HG03521 (cell line): ENCODE data around the gene TSC1.

ENCODE experiments used
- ATAC-seq: cut with Tn5 transposase; IDR thresholded peaks from one replicate; pipeline ENCODE4 v1.9.1; 2021; ENCODE audit warnings: mild to moderate bottlenecking, moderate library complexity; ENCODE audit not compliant: unreplicated experiment

The TSC1 gene

DNA sequence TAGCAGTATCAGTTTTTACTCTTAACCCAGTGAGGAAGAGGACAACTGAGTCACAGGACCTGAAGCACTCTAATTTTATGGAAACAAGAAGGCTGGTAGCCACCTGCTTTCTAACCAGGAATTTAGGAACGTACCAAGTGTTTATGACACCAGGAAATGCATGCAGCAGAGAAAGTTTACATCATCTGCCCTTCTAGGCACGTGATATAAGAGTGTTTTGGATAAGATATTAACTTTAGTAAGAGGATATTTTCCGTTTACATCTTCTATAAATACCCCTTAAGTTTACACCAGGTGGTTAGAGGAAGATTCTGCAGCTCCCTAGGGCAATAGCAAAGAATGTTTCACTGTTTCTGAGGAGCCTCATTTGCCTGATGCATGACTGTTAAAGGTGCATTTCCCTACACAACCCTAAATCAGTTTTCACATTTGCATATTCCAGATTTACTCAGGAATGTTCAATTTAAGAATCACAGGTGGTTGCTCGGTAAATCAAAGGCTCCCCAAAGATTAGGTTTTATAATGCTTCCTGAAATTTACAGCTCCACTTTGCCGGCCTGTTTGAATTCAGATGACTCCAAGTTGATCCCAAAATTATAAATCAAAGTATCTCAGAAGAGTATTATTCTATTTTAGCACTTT lies 1.8 kb downstream of the TSC1 start:
- ATAC-seq, result no peak

DNA sequence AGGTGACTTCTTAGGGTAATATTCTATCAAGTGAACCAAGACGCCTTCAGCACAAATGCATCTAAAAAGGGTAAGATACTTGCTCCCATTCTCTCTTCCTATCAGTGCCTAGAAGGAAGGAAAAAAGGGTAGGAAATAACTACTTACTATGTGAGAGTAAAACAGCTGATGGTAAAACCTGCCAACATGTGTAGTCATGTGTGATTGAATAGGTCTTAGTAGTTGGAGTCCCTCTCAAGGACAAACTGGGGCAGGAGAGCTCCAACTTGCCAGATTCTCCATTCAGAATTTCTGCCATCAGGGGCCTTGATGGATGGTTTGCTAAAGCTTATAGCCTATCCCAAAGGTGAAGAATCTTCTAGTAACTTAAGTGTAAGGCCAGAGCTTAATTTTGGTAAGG lies 5.2 kb downstream of the TSC1 start:
- no peak for ATAC-seq

DNA sequence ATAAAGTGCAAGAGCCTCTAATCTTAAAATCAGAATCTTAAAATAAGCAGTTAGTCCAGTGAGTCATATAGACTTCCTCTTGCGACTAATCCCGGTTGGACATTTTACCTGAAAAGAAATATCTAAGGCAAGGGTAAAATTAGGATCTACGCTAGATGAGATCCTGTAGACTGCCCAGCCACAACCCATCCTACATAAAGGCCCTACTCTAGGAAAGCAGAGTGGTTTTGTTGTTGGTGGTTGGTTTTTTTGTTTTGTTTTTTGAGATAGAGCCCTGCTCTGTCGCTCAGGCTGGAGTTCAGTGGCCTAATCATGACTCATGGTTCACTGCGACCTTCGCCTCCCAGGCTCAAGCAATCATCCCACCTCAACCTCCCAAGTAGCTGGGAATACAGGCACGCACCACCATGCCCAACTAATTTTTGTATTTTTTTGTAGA lies 6.9 kb downstream of the TSC1 start:
- ATAC-seq, result no peak

DNA sequence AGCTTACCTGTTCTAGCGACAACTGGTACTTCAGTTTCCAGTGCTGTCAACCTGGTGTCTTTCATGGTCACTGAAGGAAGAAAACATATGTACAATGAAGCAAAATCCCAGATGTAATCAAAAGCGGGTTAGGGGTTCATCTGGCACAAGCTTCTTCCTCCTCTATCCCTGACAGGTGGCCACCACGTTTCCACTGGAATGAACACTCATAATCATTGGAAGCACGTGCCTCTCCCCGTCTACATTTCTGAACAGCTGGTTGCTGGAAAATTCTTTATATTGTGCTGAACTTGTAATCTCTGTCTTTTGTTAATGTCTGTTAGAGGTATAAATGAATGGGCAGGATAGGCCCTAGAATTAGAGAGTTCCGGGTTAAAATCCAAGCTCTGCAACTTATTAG lies 9.4 kb downstream of the TSC1 start:
- ATAC-seq, result no peak

DNA sequence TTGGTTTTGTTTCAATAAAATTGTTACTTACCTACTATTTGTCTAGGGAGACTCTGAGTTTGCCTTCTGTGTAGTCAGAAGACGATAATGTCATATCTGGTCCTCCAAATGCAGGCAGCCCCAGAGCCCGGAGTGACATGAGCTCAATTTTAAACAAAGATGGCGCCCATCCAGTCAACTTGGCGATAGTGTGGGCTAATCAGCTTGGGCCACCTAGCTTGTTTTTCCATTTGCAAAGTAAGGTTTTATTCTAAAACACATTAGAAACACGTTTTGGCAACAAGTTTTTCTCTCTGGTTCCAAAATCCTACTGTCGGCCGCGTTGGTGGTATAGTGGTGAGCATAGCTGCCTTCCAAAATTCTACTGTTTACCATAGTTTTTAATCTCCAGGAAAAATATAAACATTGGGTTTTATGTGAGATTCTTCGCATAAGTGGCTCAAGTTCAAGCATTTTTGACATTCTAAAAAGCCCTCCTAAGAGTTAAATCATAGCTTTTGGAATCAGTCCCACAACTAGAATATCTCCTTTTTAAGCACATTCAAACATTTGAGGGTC lies 13.2 kb downstream of the TSC1 start:
- no peak for ATAC-seq

DNA sequence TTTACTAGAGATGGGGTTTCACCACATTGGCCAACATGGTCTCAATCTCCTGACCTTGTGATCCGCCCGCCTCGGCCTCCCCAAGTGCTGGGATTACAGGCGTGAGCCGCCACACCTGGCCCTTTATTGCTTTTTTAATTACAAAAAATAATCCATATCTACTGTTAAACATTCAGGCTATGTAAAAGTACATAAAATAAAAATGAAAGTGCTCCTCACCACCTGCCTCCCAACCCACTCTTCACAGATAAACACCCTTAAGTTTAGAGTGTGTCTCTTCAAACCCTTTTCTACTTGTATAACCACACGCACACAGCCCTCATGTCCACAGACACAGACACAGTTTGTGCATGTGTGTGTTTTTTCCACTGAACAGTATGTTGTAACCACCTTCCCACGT lies 16.7 kb downstream of the TSC1 start:
- ATAC-seq, result no peak

DNA sequence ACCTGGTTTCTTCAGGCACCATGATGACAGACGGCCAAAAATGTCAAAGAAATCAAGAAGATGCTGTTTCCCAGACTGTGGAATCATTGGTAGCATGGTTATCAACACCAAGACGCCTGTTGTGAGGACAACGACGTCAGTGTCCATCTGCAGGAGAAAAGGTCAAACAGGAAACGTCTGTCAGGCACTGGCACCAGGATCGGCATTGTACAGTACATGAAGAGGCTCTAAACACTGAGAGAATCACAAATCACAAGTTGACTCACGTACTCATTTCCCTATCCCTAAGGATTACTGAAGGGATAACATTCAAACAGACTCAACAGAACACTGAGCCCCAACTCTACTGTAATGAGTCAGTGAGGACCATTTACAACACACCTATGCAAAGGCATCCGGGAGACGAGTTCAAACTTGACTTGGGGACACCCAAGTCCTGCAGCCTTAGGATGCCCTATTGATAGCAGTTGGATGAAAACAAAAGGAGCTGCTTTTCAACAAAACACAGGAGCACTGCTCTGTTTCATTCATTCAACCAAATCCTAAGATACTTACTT lies 21.0 kb downstream of the TSC1 start:
- ATAC-seq, result no peak

DNA sequence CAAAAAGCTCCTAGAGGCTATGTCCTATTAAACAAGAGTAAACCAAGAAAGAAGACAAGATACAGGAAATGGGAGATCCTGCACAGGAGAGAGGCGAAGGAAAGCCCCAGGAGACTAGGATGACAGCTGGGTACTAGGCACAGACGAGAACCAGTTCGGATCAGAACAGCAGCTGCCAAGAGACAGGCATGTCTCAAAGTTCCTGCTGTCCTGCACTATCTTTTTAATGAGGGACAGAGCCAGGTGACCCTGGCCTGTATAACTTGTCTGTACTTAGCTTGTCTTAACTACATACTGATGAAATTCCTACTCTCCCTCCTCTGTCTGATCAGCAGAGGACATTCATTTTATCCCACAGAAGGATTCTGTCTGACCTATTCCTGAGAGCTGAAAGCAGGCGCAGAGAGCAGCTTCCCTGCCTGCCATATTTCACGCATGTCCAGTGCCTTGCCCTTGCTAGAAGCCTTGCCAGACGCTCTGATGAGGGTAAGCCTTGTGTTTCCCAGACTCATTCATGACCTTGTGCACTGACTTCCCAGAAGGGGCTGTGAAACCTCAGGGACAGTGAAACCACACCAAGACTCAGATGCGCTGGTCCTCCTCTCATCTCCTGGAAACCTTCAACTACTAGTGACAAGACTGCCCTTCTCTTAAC lies 24.7 kb downstream of the TSC1 start:
- no peak for ATAC-seq

DNA sequence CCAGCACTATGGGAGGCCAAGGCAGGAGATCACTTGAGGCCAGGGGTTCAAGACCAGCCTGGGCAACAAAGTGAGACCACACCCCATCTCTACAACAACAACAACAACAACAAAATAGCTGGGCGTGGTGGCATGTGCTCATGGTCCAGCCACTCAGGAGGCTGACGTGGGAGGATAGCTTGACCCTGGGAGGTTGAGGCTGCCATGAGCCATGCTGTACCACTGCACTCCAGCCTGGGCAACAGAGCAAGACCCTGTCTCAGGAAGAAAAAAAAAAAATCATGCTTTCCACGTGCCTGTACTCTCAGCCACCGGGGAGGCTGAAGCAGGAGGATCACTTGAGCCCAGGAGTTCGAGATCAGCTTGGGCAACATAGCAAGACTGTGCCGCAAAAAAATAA lies 29.5 kb downstream of the TSC1 start:
- ATAC-seq, result no peak

DNA sequence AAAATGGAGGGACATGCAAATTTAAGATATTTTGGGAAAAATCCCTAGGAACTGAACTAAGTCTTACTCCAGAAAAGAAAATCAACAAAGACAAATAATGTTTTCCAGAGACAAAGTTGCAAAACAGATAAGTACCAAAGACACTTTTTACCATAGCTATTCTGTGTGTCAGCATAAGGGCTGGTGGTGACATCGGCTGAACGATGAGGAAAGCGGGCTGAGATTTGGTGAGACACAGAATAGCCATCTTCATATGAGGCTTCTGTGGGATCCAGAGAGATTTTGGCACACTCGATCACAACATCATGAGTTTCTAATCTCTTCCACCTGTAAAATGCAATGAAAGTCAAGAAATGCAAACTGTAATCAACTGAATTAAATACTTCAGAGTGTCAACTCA lies 32.3 kb downstream of the TSC1 start:
- ATAC-seq, result no peak

DNA sequence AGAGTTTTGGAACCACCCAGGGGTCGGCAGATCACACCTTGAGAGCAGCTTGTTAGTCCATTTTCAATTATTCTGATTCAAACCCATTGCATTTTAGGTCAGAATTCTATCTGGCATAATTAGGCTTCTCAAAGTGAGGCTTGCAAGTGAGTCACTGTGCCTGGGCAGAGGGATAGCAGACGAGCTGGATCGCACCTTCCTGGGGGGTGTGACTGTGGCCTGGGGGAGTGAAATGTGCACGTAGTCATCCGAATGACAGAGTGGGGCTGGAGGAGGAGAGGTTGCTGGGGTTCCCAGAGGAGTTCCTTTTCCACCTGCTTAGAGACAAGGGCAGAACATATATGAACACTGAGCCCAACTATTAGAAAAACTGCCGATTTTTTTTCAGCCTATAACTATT lies 34.0 kb downstream of the TSC1 start:
- ATAC-seq, result no peak

DNA sequence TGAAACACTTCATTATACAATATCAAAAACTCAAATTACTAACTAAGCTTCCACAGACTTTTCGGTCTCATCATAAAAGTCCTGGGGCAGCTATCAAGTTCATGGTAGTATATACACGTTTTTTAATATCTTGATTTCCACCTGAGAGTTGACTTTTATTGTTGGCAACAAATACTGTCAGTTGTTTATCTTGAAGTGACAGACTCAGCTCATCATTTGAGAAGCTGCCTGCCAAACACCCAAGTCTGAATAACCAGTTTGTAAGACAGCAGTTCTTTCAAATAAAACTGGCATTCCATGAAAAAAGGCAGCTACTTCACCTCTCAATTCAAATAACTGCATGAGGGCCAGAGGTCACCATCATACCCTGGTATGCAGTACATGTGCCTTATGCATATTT lies 35.1 kb downstream of the TSC1 start:
- ATAC-seq, result no peak

DNA sequence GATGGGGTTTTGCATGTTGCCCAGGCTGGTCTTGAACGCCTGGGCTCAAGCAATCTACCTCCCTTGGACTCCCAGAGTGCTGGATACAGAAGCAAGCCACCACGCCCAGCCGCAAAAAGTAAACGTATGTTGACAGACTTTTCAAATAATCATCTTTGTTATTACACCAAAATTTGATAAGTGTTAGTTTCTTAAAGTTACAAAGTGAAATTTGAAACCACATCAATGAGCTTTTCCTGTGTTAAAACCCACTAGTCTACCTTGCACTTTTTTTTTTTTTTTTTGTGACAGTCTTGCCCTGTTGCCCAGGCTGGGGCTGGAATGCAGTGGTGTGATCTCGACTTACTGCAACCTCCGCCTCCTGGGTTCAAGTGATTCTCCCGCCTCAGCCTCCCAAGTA lies 35.8 kb downstream of the TSC1 start:
- no peak for ATAC-seq

DNA sequence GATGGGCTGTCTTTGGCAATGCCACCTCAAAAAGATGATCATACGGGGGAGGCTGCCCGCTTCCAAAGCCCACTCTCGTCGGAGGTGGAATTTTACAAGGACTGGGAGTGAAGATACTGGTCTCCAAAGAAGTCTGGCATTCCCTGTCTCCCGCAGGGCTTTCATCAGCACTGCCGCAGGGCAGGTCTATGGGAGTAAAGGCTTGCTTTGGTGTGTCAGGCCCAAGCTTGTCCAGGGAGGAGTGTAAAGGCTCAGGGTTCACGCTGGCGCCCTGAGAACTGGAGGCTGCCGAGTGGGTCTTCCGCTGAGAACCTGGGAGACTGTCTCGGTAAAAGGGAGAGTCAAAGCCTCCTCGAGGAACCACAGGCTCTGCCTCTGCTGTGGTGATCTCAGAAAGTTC lies 38.7 kb downstream of the TSC1 start:
- ATAC-seq, result no peak

DNA sequence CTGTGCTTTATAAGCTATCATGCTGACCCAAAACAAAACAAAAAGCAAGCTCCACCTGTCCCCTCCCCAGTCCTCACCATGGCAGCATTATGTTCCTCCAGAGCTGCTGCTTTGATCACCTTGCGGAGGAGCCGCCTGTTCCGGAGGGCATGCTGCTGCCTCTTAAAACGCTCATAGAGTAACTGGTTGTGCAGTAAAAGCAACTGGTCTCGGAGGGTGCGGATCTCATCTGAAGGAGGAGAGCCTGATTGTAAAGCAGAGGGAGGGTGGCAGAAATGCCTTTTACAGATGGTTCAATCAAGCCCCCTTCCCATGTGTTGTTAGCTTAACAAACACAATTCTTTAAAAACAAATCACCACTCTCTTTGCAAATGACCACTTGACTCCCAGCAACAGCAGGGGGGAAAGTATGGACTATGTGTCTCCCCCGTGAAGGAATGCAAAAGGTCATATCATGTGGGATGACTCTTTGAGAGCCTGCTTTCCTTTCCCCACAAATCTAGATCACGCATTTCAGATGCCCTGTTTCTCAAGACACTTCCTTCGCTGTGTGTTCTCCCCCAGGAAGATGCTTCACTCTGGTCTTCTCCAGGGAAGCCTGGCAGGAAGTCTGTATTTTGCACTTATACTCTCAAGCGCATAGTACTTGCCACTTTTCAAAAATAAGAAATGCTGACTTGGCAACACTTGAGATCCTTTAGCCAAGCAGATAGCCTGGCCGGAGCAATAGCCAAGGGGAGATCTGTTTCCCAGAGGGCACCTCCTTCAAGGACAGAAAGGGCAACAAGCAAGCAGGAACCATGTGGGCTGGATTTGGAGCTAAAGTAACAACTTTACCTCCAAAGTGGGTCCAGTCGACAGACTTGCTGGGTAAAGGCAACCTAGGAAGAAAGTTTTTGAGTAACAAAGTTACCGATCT lies 40.6 kb downstream of the TSC1 start:
- no peak for ATAC-seq

DNA sequence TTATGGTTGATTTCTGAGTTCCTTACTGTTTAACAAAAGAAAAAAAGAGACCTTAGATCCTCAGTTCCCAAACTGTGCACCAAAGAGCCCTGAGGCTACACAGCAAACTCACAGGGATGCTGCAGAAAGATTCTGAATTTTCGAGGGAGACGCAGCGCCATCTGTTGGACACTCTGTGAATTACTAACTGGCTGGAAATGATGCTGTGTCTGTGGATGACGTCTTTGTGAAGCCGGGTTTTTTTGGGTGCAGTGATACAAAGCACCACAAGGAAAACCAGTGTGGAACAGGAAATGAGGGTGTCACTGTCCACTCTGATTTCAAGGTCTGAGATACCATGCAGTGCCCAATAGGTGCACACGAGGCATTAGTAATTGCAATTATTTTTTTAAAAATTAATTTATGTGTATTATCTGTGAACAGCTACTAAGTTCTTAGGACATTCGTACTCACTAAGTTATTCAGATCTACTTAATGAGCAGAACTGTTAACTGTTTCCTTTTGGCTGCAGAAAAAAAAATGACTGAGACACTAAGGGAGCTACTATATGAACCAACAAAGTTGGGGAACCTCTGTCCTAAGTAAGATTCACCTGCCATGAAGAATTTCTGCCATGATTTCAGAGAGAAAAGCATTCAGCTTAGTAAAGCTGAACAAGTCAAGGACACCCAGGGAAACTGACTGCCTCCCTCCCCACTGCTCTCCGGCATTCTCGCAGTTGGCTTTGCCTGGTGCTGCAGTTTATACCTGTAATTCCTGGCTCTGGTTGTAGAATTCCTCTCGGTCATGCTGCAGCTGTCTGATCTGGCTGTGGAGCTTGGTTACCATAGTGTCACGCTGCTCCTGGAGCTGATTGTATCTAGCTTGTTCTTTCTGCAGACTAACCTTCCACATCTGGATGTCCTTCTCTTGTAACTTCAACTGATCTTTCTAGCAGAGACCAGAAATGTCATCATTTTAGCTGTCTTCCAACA lies 42.3 kb downstream of the TSC1 start:
- no peak for ATAC-seq

DNA sequence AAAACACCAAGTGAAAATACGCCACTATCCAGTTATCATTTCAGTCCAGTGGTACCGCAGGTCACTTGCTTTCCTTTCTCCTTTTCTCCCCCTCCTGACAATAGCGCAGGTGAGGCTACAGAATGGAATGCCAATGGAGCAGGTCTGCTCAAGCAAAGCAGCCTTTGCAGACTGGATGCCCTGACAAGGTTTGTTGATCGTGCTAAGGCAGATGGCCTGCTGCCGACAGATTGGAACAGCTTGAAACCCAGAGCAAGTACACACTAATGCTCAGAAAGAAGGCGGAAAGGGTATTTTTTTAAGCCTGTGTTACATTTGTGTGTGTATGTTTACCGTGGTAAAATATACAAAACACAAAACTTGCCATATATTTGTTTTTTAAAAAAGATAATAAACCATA lies 46.4 kb downstream of the TSC1 start:
- no peak for ATAC-seq

DNA sequence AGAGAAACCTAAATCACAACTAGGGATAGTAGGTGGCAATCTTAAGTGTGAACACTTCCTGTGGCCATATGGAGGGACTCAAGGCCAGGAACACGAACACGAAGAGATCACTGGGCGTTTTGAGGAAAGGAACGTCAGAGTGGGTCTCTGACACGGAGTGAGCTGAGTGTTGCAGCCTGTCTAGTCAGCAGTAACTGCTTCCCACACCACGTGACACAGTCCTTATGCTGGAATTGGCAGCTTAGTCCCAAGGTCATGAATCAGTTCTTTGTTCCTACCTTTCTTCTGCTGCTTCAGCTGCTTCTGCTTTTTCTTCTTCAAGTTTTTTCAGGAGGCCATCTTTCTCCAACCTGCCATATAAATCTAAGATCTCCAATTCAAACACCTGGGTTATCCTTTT lies 47.5 kb downstream of the TSC1 start:
- ATAC-seq, result no peak

DNA sequence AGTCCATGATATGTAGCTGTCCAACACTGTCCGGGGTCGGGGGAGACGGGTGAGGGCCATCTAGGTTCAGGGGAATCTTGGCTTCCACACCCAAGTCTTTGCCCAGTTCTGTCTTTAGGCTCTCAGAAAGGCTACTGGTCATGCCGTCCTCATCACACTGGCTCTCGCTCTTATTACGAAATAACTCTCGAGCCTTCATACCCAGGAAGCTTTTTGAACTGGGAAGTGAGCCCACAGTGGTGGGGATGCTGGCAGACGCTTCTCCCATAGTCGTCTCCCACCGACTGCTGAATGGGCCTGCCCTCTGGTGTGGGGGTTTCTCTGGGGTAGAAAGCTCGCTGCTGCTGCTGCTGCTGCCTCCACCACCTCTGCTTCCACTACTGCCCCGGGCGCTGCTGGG lies 48.2 kb downstream of the TSC1 start:
- ATAC-seq, result no peak
